Hematopoietic multipotent progenitor cell treated with erythropoietin and hydrocortisone succinate and interleukin-3 and kit ligand, for 8 days (in vitro differentiated cells): ENCODE data around the gene TOMM40.

Experiments used
- DNase-seq: peaks from one replicate; pipeline ENCODE4 v3.0.0-alpha.2; 2015

The TOMM40 gene

DNA sequence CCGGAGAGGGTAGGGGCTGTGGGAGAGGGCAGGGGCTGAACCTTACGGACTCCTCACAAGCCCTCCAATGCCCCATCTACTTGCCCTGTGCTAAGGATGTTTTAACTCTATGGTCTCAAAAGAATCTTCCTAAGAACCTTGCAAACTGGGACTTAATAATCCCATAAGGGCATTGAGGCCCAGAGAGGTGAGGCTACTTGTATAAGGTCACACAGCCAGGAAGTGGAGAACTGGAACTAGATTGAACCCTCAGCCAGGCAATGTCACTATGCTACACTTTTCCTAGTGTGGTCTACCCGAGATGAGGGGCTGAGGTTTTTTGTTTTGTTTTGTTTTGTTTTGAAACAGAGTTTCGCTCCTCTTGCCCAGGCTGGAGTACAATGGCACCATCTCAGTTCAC lies 40.5 kb downstream of the TOMM40 start:
- DNase-seq, result no peak

DNA sequence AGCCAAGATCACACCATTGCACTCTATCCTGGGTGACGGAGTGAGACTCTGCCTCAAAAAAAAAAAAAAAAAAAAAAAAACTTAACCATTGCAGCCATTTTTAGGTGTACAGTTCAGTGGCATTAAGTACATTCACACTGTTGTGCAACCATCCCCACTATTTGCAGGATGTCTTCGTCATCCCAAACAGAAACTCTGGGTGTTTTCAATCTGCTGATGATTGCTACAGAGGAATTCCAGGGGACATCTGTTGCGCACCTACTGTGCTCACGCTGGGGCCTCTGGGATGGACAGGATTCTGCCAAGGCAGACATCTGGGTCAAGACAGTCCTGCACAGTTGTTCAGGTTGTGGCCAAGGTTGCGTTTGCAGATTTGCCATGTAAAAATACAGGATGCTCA lies 48.6 kb downstream of the TOMM40 start:
- no peak for DNase-seq

DNA sequence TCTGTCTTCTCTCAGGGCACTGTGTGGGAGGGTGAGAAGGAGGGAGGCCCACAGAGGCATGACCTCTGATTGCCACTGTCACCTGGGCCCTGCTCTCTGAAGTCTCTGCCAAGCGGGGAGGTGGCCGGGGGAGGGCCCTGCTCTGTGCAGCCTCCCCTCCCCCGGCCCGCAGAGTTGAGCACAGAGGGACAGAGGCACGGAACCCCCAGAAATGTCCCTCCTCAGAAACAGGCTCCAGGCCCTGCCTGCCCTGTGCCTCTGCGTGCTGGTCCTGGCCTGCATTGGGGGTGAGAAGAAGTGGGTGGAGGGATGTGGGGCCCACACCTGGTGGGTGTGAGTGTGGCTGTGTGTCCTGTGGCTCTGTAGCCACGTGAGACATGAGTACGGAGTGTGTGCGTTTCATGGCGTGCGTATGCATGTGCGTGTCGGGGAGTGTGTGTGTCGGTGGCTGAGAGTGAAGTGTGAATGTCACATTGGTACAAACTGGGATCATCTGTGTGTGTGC lies 51.1 kb downstream of the TOMM40 start, which contains the start of gene APOC4:
TSS of gene APOC4 (plus strand) at position 171 of the 505 bp plus-strand sequence. CDS start at position 212, 41 bp downstream.
- DNase-seq, result no peak

DNA sequence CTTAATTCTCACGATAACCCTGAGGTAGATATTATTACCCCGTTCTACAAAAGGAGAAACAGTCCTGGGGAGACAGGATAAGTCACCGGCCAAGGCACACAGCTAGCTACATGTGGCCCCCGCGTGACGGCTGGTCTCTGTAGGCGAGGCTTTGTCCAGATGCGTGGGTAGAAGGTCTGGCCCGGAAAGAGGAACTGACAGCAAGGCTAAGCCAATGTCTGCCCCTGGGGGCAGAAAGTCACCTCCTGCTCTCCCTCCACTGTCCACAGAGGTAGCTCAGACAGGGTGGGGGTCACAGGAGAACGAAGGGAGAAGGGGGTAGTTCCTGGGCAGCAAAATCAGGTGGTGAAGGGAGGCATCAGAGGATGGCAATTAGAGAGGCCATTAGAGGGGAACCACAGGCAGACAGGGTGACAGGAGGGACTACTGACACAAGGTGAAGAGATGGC lies 52.8 kb downstream of the TOMM40 start:
- peak; percentile 72 for DNase-seq

DNA sequence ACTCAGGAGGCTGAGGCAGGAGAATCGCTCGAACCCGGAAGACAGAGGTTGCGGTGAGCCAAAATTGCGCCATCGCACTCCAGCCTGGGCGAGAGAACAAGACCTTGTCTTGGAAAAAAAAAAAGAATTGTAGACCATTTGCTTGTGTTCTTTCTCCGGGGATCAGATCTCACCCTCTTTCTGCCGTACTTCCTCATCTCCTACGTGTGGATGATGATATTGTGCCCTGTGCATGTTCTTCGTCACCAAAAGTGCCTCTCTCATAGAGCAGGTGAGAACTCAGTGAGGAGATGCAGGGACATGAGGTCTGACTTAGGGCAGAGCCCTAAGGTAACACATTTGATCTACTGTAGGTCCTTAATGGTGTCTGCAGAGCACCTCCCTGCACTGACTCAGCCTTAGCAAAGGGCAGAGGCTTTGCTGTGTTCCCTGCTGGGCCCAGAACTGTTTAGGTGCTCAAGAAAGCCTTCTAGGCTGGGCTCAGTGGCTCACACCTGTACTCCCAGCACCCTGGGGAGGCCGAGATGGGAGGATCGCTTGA lies 56.1 kb downstream of the TOMM40 start:
- DNase-seq, result no peak

DNA sequence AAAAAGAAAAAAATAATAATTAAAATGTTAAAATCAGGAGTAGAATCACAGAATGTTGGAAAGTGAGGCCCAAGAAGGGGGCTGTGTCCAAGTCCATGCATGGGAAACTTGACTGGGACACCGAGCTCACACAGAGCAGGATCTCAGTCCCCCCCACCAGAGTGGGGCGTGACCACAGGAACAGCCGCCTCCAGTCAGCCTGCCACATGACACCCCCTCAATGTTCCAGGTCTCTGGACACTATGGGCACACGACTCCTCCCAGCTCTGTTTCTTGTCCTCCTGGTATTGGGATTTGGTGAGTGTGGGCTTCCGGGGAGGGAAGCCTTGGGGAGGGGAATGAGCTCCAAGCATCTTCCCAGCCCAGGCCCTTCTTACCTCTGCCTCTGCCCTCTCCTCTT lies 57.2 kb downstream of the TOMM40 start:
- DNase-seq, result no peak

DNA sequence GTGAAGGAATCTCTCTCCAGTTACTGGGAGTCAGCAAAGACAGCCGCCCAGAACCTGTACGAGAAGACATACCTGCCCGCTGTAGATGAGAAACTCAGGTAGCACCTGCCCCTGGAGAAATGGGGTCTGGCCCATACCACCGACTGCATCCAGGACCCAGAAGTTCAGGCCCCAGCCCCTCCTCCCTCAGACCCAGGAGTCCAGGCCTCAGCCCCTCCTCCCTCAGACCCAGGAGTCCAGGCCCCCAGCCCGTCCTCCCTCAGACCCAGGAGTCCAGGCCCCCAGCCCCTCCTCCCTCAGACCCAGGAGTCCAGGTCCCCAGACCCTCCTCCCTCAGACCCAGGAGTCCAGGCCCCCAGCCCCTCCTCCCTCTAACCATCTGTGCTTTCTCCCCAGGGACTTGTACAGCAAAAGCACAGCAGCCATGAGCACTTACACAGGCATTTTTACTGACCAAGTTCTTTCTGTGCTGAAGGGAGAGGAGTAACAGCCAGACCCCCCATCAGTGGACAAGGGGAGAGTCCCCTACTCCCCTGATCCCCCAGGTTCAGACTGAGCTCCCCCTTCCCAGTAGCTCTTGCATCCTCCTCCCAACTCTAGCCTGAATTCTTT lies 57.8 kb downstream of the TOMM40 start:
- no peak for DNase-seq

DNA sequence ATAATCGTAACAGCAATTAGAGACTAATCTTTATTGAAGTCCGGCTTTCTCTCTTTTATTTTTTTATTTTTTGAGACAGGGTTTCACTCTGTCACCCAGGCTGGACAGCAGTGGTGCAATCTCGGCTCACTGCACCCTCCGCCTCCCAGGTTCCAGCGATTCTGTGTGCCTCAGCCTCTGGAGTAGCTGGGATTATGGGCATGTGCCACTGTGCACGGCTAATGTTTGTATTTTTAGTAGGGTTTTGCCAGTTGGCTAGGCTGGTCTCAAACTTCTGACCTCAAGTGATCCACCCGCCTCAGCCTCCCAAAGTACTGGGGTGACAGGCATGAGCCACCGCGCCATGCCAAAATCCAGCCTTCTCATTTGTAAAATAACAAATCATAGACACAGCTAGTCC lies 58.5 kb downstream of the TOMM40 start:
- DNase-seq, result no peak

DNA sequence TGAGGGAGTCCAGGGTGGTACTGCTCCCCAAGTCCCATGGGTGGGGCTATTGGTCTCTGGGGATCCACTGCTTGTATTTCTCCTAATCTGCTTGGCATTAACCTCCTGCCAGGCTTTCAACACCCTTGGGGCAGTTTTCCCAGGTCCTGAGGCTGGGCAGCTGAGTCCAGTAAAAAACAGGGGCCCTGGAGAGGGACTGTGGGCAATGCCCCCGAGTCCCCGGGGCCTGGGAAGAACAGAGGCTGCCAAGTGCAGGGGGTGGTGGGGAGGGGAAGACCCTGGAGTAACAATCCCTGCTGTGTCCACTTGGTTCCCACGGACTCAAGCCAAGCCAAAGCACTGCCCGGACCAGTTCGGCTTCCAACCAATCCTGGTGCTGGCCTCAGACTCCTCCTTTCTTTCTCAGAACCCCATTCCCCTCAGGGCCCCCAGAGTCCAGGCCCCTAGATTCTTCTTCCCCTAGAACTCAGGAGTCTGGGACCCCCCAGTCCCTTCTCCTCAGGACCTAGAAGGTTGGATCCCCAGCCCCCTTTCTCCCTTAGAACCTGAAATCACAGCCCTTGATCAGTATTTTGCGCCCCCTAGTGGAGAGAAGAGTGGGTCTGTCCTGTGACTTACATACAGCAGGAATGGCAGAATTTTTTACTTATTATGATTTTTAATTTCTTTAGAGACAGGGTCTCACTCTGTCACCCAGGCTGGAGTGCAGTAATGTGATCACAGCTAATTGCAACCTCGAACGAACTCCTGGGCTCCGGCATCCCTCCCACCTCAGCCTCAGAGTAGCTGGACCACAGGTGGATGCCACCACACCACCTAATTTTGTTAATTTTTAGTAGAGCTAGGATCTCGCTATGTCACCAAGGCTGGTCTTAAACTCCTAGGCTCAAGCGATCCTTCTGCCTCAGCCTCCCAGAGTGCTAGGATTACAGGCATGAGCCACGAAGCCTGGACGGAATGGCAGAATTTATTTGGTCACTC lies 60.4 kb downstream of the TOMM40 start:
- peak; percentile 86 for DNase-seq
